HG03460 (cell line): Measurements from ENCODE around the gene TMA7.

Experiments used
- ATAC-seq: cut with Tn5 transposase; IDR thresholded peaks from one replicate; pipeline ENCODE4 v1.9.1; 2021; ENCODE audit not compliant: unreplicated experiment

The TMA7 gene

DNA sequence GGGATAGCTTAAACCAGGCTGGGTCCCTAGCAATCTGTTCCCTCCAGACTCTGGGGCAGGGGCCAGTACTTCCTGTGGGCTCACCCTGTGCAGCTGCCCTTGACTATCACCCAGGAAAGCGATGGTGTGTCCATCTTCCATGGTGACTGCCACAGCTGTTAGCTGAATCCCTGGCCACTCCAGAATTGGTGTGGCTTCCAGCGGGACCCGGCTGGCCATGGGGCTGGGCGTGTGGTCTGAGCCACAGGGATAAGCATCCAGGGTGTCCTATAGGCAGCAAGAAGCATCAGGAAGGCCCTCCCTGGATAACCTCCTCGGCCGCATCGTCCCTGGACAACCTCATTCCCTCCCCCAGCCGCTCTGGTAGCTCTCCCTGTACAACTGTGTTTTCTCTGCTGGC, 17.4 kb upstream of the TMA7 start:
- ATAC-seq: no peak

GRCh38 chr3:48423241-48423882, 16.7 kb upstream of the TMA7 start:
- no peak for ATAC-seq

GRCh38 chr3:48423883-48424695, 16.0 kb upstream of the TMA7 start:
- no peak for ATAC-seq

GRCh38 chr3:48425281-48425812, 14.7 kb upstream of the TMA7 start:
- ATAC-seq: no peak

GRCh38 chr3:48426401-48426909, 13.6 kb upstream of the TMA7 start:
- no peak for ATAC-seq

- ATAC-seq: no peak
These were observed 13.0 kb upstream of the TMA7 start for GRCh38 chr3:48426944-48427629.

DNA sequence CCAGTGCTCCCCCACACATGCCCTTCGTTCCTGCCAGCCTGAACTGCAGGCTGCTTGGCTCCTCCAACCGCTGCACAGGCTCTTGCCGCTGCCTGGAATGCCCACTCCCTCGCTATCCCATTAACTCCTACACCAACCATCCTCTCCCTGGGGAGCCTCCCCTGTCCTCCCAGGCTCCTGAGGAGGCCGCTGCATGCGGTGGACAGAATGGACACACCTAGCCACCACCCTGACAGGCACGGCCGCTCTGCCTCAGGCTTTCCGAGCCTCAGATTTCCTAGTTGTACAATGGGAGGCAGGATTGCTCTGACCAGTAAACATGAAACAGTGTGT, 12.5 kb upstream of the TMA7 start:
- no peak for ATAC-seq

GRCh38 chr3:48428088-48428571, 11.9 kb upstream of the TMA7 start:
- ATAC-seq: no peak

- no peak for ATAC-seq
These were observed 11.3 kb upstream of the TMA7 start for GRCh38 chr3:48428572-48429316.

DNA sequence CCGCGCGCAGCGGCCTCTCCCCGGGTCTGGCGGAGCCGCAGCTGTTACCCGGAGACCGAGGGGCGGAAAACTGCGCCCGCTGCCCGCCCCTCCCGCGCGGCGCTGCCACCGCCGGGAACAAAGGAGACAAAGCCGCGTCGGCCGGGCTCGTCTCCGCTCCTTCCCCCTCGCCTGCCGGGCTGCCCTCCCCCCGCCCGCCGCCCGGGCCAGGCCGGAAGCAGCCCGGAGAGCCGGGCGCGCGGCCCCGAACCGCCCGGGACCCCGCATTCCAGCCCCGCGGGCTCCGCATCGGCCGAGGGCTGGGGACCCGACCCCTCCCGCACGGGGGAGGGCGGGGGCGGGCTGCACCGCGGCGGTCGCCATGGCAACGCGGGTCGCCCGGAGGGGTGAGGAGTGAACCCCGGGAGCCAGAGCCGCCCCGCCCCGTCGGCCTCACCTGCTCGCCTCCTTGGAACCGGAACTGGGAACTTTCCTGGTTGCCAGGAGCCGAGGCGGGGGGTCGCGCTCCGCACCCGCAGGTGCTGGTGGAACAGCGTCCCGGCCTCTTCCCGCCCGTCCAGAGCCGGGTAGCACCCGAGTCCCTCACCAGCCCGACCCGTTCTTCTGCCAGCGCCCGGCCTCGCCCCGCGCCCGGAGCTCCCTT, 10.6 kb upstream of the TMA7 start:
- ATAC-seq: no peak

- ATAC-seq: no peak
These were observed 9.9 kb upstream of the TMA7 start, which contains the start of gene PLXNB1 for GRCh38 chr3:48429960-48430707. Gene PLXNB1 (minus strand): TSS chr3:48430086. CDS start chr3:48424611, 5,475 bp downstream.

GRCh38 chr3:48430708-48431101, 9.4 kb upstream of the TMA7 start:
- no peak for ATAC-seq

- no peak for ATAC-seq
These were observed 8.6 kb upstream of the TMA7 start for GRCh38 chr3:48431224-48432029.

DNA sequence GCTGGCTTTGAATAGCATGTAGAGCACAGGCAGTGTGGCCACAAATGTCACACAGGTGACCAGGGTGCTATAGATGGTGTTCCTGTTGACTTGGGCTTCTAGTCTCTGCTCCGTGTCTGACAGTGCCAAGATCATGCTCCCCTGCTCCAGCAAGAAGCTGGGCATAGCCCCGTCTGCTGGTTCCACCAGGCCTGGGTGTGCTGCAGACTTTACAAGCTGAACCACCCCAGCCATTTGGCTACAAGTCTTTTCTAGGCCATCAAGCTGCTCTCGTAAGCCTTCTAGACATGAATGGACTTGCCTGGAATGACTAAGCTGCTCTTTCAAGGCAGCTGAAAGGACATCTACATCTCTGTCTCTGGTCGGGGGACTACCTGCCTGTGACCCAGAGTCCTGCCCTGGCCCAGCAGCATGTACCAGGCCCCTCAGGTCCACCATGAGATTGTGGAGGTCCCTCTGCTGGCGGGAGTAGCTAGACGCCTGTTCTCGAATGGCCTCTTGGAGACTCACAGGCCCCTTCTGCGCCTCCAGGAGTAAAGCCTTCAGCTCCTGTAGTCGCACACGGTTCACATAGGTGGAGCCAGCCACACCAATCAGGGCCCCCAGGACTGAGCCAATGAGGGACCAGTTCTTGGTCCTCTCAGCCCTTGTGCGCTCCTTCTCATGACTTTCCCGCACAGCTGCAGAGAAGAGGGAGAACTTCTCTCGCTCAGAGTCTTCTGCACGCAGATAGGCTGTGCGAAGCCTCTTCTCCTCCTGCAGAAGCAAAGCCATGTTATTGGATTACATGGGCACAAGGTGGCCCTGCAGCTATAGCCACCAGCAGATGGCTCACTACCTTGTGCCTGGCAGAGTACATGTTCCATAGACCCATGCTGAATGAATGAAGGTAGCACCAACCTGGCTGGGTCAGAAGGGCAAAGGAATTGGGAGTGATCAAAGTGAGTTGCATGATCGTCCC, 7.4 kb upstream of the TMA7 start:
- no peak for ATAC-seq

DNA sequence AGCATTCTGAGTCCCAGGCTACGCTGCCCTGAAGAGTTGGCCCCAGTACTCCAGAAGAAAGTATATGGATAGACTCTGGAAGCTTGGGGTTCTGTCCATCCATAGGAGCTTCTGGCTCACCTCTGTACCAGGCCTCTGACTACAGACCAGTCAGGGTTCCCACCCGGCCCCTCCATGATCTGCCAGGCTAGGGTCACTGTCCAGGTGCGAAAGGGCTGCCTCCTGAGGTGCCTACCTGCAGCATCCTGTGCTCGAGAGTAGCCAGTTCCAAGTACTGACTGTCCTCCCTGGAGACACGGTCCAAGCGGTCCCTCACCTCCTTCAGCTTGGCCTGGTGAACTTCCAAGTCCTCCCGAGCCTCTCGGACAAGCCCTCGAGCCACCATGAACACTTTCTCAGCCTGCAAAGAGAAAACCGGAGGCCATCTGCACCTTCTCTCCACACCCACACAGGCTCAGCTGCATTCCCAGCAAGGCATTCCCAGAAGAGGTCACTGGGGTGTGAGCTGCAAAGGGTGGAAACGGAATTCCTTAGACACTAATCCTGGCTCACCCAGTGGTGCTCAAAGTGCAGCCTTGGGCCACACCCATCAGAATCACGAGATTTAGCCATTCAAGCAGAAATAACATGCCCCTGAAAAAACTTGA, 6.5 kb upstream of the TMA7 start:
- no peak for ATAC-seq

DNA sequence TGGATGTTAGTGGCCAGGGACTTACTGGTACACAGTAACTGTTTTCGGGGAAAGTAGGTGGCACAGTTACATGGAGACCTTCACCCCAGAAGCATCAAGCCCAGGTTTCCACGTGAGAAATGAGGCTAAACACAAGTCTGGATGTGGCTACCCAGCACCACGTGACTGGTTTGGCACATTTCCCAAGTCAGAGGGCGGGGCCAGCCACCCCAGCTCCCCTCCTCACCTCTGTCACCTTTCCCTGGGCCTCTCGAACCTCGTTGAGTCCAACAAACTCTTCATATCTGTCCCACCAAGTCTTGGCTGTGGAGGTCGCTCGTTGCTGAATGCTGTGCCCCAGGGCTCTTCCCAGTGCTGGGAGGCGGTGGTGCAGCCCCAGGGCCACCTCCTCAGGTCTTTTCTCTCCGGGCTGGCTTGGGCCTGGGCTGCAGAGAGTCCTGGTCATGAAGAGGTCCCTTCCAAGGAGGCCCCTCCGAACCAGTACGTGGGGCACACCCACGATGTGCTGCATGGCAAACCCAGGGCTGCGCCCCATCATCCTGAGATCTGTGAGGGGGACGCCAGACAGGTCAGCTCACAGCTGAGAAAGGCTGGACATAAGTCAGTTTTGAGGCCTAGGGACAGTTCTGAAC, 5.3 kb upstream of the TMA7 start:
- no peak for ATAC-seq

GRCh38 chr3:48435223-48435595, 4.8 kb upstream of the TMA7 start:
- ATAC-seq: no peak
